HEK293 (cell line): Measurements from ENCODE around the gene CSRNP2.

Source experiments
- HOXD13 ChIP-seq: sonication (generic); formaldehyde crosslinking; IDR thresholded peaks from 2 replicates; pipeline ENCODE4 v1.8.0; 2022; ENCODE audit warnings: missing genetic modification reagents, borderline replicate concordance
- IKZF3 ChIP-seq: fragments of 450-650 bp; IDR thresholded peaks from 2 replicates; pipeline ENCODE4 v1.5.0; 2018; ENCODE audit warnings: missing biosample characterization, mild to moderate bottlenecking, missing genetic modification characterization, moderate library complexity
- KLF1 ChIP-seq: fragments of 450-650 bp; formaldehyde crosslinking; IDR thresholded peaks from 2 replicates; pipeline ENCODE4 v1.5.1; 2016; ENCODE audit warnings: missing biosample characterization, missing genetic modification characterization
- KLF8 ChIP-seq: fragments of 450-650 bp; formaldehyde crosslinking; IDR thresholded peaks from 2 replicates; pipeline ENCODE4 v1.5.1; 2016; ENCODE audit warnings: missing biosample characterization, missing genetic modification characterization
- PRDM10 ChIP-seq: fragments of 450-650 bp; formaldehyde crosslinking; IDR thresholded peaks from 2 replicates; pipeline ENCODE4 v1.5.1; 2016; ENCODE audit warnings: missing biosample characterization, missing genetic modification characterization
- REST ChIP-seq: fragments of 450-650 bp; formaldehyde crosslinking; IDR thresholded peaks from 2 replicates; pipeline ENCODE4 v1.5.1; 2016; ENCODE audit warnings: missing biosample characterization, missing genetic modification characterization
- TCF7L2 ChIP-seq: IDR thresholded peaks from 2 replicates; pipeline ENCODE4 v1.6.1; 2011; ENCODE audit warnings: low read depth, mild to moderate bottlenecking, inconsistent platforms, low read length, moderate library complexity, borderline replicate concordance
- YY1 ChIP-seq: fragments of 450-650 bp; formaldehyde crosslinking; IDR thresholded peaks from 2 replicates; pipeline ENCODE4 v1.5.1; 2018; ENCODE audit warnings: missing biosample characterization, missing genetic modification characterization
- ZBTB26 ChIP-seq: fragments of 450-650 bp; formaldehyde crosslinking; optimal IDR thresholded peaks from 2 replicates; pipeline ENCODE3; 2016; ENCODE audit warnings: missing biosample characterization, mild to moderate bottlenecking, missing genetic modification characterization
- ZBTB7A ChIP-seq: fragments of 450-650 bp; formaldehyde crosslinking; IDR thresholded peaks from 2 replicates; pipeline ENCODE4 v1.5.1; 2016; ENCODE audit warnings: low read depth, missing biosample characterization, missing genetic modification characterization
- ZIC2 ChIP-seq: fragments of 450-650 bp; formaldehyde crosslinking; IDR thresholded peaks from 2 replicates; pipeline ENCODE4 v1.5.1; 2016; ENCODE audit warnings: missing biosample characterization, missing genetic modification characterization
- ZNF10 ChIP-seq: fragments of 450-650 bp; formaldehyde crosslinking; IDR thresholded peaks from 2 replicates; pipeline ENCODE4 v1.5.1; 2017; ENCODE audit warnings: missing biosample characterization, missing genetic modification characterization
- ZNF23 ChIP-seq: fragments of 450-650 bp; formaldehyde crosslinking; IDR thresholded peaks from 2 replicates; pipeline ENCODE4 v1.5.1; 2016; ENCODE audit warnings: missing biosample characterization, missing genetic modification characterization, borderline replicate concordance
- ZNF24 ChIP-seq: fragments of 450-650 bp; formaldehyde crosslinking; IDR thresholded peaks from 2 replicates; pipeline ENCODE4 v1.5.1; 2016; ENCODE audit warnings: missing biosample characterization, missing genetic modification characterization
- ZNF292 ChIP-seq: fragments of 450-650 bp; formaldehyde crosslinking; IDR thresholded peaks from 2 replicates; pipeline ENCODE4 v1.5.1; 2016; ENCODE audit warnings: low read depth, missing biosample characterization, missing genetic modification characterization, borderline replicate concordance
- ZNF335 ChIP-seq: fragments of 450-650 bp; formaldehyde crosslinking; conservative IDR thresholded peaks from 2 replicates; pipeline ENCODE4 v1.5.1; 2016; ENCODE audit warnings: missing biosample characterization, missing genetic modification characterization
- ZNF37A ChIP-seq: fragments of 450-650 bp; IDR thresholded peaks from 2 replicates; pipeline ENCODE4 v1.5.1; 2018; ENCODE audit warnings: missing biosample characterization, missing genetic modification characterization
- ZNF391 ChIP-seq: fragments of 450-650 bp; formaldehyde crosslinking; IDR thresholded peaks from 2 replicates; pipeline ENCODE4 v1.5.1; 2016; ENCODE audit warnings: low read depth, missing biosample characterization, missing genetic modification characterization, borderline replicate concordance
- ZNF514 ChIP-seq: fragments of 450-650 bp; formaldehyde crosslinking; IDR thresholded peaks from 2 replicates; pipeline ENCODE4 v1.5.1; 2016; ENCODE audit warnings: missing biosample characterization, missing genetic modification characterization
- ZNF560 ChIP-seq: fragments of 450-650 bp; formaldehyde crosslinking; IDR thresholded peaks from 2 replicates; pipeline ENCODE4 v1.5.1; 2017; ENCODE audit warnings: missing biosample characterization, missing genetic modification characterization, borderline replicate concordance
- ZNF830 ChIP-seq: fragments of 450-650 bp; IDR thresholded peaks from 2 replicates; pipeline ENCODE4 v1.5.0; 2018; ENCODE audit warnings: missing biosample characterization, missing genetic modification characterization, low read depth, mild to moderate bottlenecking, moderate library complexity
- ZNF837 ChIP-seq: fragments of 450-650 bp; formaldehyde crosslinking; IDR thresholded peaks from 2 replicates; pipeline ENCODE4 v1.5.1; 2016; ENCODE audit warnings: missing biosample characterization, missing genetic modification characterization
- ZSCAN18 ChIP-seq: fragments of 450-650 bp; formaldehyde crosslinking; IDR thresholded peaks from 2 replicates; pipeline ENCODE4 v1.5.1; 2016; ENCODE audit warnings: missing biosample characterization, missing genetic modification characterization
- ZSCAN23 ChIP-seq: fragments of 450-650 bp; formaldehyde crosslinking; IDR thresholded peaks from 2 replicates; pipeline ENCODE4 v1.5.1; 2016; ENCODE audit warnings: missing biosample characterization, missing genetic modification characterization
- TF ChIP-seq, protein P1 (sequence below): fragments of 450-650 bp; IDR thresholded peaks from 2 replicates; pipeline ENCODE4 v1.5.1; 2018; ENCODE audit warnings: missing biosample characterization, mild to moderate bottlenecking, missing genetic modification characterization
- TF ChIP-seq, protein P2 (sequence below): fragments of 450-650 bp; formaldehyde crosslinking; IDR thresholded peaks from 2 replicates; pipeline ENCODE4 v1.5.1; 2016; ENCODE audit warnings: missing biosample characterization, missing genetic modification characterization

CSRNP2 gene

GRCh38 chr12:51025836-51026638 is 57.4 kb downstream of the CSRNP2 start, which contains the start of gene SLC11A2 (continued):
- TF ChIP-seq ZNF292 (tag by site-specific recombination) (no peak), KLF8 (tag by site-specific recombination) (peak; percentile 85; the same call in 1 of the 2 replicates), REST (tag by site-specific recombination) (peak; percentile 10; the same call in 1 of the 2 replicates), ZNF514 (tag by site-specific recombination) (no peak), ZNF560 (tag by site-specific recombination) (no peak), ZNF37A (tag by site-specific recombination) (no peak), IKZF3 (tag by site-specific recombination) (peak; percentile 83), ZNF837 (tag by site-specific recombination) (no peak), ZNF10 (tag by site-specific recombination) (peak; percentile 98), ZNF23 (tag by site-specific recombination) (no peak), PRDM10 (tag by site-specific recombination) (peak; percentile 80), ZIC2 (tag by site-specific recombination) (peak; percentile 88), KLF1 (tag by site-specific recombination) (peak; percentile 84), YY1 (peak; percentile 94), ZNF24 (tag by site-specific recombination) (no peak; the same call in none of the 2 replicates), ZNF335 (tag by site-specific recombination) (peak; percentile 98), ZSCAN18 (tag by site-specific recombination) (no peak), ZBTB7A (tag by site-specific recombination) (peak; percentile 94), TCF7L2 (no peak), ZSCAN23 (tag by site-specific recombination) (peak; percentile 91), HOXD13 (CRISPR knock-in tag) (no peak), ZNF830 (tag by site-specific recombination) (no peak), ZNF391 (tag by site-specific recombination) (peak; percentile 97), ZBTB26 (tag by site-specific recombination) (peak; percentile 93)
- TF ChIP-seq, protein P1, sequence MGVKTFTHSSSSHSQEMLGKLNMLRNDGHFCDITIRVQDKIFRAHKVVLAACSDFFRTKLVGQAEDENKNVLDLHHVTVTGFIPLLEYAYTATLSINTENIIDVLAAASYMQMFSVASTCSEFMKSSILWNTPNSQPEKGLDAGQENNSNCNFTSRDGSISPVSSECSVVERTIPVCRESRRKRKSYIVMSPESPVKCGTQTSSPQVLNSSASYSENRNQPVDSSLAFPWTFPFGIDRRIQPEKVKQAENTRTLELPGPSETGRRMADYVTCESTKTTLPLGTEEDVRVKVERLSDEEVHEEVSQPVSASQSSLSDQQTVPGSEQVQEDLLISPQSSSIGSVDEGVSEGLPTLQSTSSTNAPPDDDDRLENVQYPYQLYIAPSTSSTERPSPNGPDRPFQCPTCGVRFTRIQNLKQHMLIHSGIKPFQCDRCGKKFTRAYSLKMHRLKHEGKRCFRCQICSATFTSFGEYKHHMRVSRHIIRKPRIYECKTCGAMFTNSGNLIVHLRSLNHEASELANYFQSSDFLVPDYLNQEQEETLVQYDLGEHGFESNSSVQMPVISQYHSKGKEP (tag by site-specific recombination) = peak; percentile 82
- TF ChIP-seq, protein P2, sequence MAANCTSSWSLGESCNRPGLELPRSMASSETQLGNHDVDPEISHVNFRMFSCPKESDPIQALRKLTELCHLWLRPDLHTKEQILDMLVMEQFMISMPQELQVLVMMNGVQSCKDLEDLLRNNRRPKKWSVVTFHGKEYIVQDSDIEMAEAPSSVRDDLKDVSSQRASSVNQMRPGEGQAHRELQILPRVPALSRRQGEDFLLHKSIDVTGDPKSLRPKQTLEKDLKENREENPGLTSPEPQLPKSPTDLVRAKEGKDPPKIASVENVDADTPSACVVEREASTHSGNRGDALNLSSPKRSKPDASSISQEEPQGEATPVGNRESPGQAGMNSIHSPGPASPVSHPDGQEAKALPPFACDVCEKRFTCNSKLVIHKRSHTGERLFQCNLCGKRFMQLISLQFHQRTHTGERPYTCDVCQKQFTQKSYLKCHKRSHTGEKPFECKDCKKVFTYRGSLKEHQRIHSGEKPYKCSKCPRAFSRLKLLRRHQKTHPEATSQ (tag by site-specific recombination) = no peak; the same call in none of the 2 replicates
